HG03565 (cell line): ENCODE data around the gene TXNDC5.

ENCODE experiments used
- ATAC-seq: cut with Tn5 transposase; IDR thresholded peaks from one replicate; pipeline ENCODE4 v1.9.1; 2021; ENCODE audit warnings: mild to moderate bottlenecking, moderate library complexity; ENCODE audit not compliant: unreplicated experiment

The TXNDC5 gene

GRCh38 chr6:7910654-7911344 lies at the start of gene TXNDC5:
TSS of gene TXNDC5 (minus strand) at chr6:7910788. CDS start at chr6:7910776, 12 bp downstream.
- peak; percentile 46 for ATAC-seq

GRCh38 chr6:7960141-7960540 lies 49.6 kb upstream of the TXNDC5 start:
- no peak for ATAC-seq

GRCh38 chr6:7959453-7959852 lies 48.9 kb upstream of the TXNDC5 start:
- no peak for ATAC-seq

GRCh38 chr6:7958464-7958863 lies 47.9 kb upstream of the TXNDC5 start:
- ATAC-seq = no peak

- no peak for ATAC-seq
Measured at GRCh38 chr6:7956257-7956656, 45.7 kb upstream of the TXNDC5 start.

- no peak for ATAC-seq
Measured at GRCh38 chr6:7954477-7955200, 44.1 kb upstream of the TXNDC5 start.

- ATAC-seq = no peak
Measured at GRCh38 chr6:7953753-7954152, 43.2 kb upstream of the TXNDC5 start.

GRCh38 chr6:7939864-7940228 lies 29.3 kb upstream of the TXNDC5 start:
- no peak for ATAC-seq

- peak; percentile 63 for ATAC-seq
Measured at GRCh38 chr6:7939184-7939863, 28.7 kb upstream of the TXNDC5 start.

- ATAC-seq = no peak
Measured at GRCh38 chr6:7938562-7939183, 28.1 kb upstream of the TXNDC5 start.

- ATAC-seq = peak; percentile 98
Measured at GRCh38 chr6:7933794-7934193, 23.2 kb upstream of the TXNDC5 start.

GRCh38 chr6:7932625-7933024 lies 22.0 kb upstream of the TXNDC5 start:
- no peak for ATAC-seq

GRCh38 chr6:7924867-7925266 lies 14.3 kb upstream of the TXNDC5 start:
- ATAC-seq = no peak

GRCh38 chr6:7922596-7922995 lies 12.0 kb upstream of the TXNDC5 start:
- ATAC-seq = no peak

- no peak for ATAC-seq
Measured at GRCh38 chr6:7921632-7922092, 11.1 kb upstream of the TXNDC5 start.

- ATAC-seq = no peak
Measured at GRCh38 chr6:7921046-7921445, 10.5 kb upstream of the TXNDC5 start.

GRCh38 chr6:7920425-7920824 lies 9.8 kb upstream of the TXNDC5 start:
- ATAC-seq = no peak

- ATAC-seq = no peak
Measured at GRCh38 chr6:7919871-7920270, 9.3 kb upstream of the TXNDC5 start.

- no peak for ATAC-seq
Measured at GRCh38 chr6:7918403-7918802, 7.8 kb upstream of the TXNDC5 start.

- ATAC-seq = no peak
Measured at GRCh38 chr6:7917729-7918128, 7.1 kb upstream of the TXNDC5 start.

- ATAC-seq = peak; percentile 84
Measured at GRCh38 chr6:7916959-7917358, 6.4 kb upstream of the TXNDC5 start.
